ENCODE measurements around the gene RGS9BP.
"Not testable (repeated sequence)": the region's sequence is repeated elsewhere in the genome, so short reads cannot be mapped to it uniquely, and the experiment has no call there.

Gene RGS9BP

DNA sequence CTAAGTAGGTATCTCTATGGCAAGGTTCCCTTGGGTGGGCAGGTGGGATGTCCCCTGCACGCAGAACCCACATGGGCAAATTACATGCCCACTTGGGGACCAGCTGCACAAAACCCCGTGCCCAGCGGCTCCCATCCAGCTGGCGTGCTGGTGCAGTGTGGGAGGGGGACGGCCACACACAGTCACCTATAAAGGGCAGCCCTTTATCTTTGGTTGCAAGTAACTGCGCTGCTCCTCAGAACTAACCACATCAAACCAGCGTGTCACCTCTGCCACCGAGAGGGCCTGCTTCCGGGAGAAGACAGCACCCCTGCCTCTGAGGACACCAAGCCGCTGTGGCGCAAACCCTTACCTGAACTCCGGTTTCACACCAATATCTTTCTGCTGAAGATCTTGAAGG is 32.9 kb upstream of the RGS9BP start:
- no peak overlapping the region for H3K4me3 ChIP-seq (ENCODE audit: insufficient read length, low read depth)

DNA sequence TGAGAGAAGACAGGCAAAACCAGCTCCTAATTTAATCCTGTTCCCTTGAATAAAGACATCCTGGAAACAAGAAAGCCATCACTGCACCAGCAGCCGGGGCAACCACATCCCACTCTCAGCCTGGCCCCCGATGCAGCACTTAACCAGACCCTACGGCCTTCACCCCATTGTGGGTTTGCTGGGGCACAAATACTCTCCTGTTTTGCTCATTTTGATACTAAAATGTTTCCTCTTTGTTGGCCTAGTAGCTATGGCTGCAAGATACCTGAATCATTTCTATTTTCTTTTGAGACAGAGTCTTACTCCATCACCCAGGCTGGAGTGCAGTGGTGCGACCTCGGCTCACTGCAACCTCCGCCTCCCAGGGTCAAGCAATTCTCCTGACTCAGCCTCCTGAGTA is 29.1 kb upstream of the RGS9BP start:
- H3K9me3 ChIP-seq (ENCODE audit: insufficient read depth, low read length) = no peaks in the 10 kb centered on the region
- no peak overlapping the region for H3K4me3 ChIP-seq (ENCODE audit: insufficient read length, low read depth)
- no peak for DNase-seq (ENCODE audit: low read depth, low spot score)
- H3K27me3 ChIP-seq (ENCODE audit: insufficient read depth, insufficient read length) = no peaks in the 10 kb centered on the region
- no peak for TF ChIP-seq SUZ12 (IDR thresholded peaks at IDR 0.05; ENCODE audit: extremely low read depth, insufficient read depth, insufficient read length)
- TF ChIP-seq ZNF274 (IDR thresholded peaks at IDR 0.05; ENCODE audit: low read depth, low read length) = no peak
- no peak for TF ChIP-seq YY1 (IDR thresholded peaks at IDR 0.05; ENCODE audit: insufficient read depth, insufficient read length)
- H3K9ac ChIP-seq (ENCODE audit: insufficient read length, low read depth) = no peak overlapping the region
- H3K4me1 ChIP-seq (ENCODE audit: insufficient read depth, insufficient read length) = peaks cover 1% of the 10 kb centered on the region
- peaks cover 53% of the 10 kb centered on the region for H3K36me3 ChIP-seq (ENCODE audit: insufficient read depth, insufficient read length, low read length)

More for the DNA sequence above, 32.9 kb upstream of the RGS9BP start:
- Histone ChIP-seq H3K9me3 (ENCODE audit: insufficient read depth, low read length) (no peaks in the 10 kb centered on the region), H3K4me1 (ENCODE audit: insufficient read depth, insufficient read length) (no peaks in the 10 kb centered on the region), H3K9ac (ENCODE audit: insufficient read length, low read depth) (no peak overlapping the region), H3K36me3 (ENCODE audit: insufficient read depth, insufficient read length, low read length) (peaks cover 65% of the 10 kb centered on the region), H3K27me3 (ENCODE audit: insufficient read depth, insufficient read length) (no peaks in the 10 kb centered on the region)
- DNase-seq (ENCODE audit: low read depth, low spot score) = no peak
- no peak for TF ChIP-seq YY1 (IDR thresholded peaks at IDR 0.05; ENCODE audit: insufficient read depth, insufficient read length)
- no peak for TF ChIP-seq SUZ12 (IDR thresholded peaks at IDR 0.05; ENCODE audit: extremely low read depth, insufficient read depth, insufficient read length)
- no peak for TF ChIP-seq ZNF274 (IDR thresholded peaks at IDR 0.05; ENCODE audit: low read depth, low read length)

DNA sequence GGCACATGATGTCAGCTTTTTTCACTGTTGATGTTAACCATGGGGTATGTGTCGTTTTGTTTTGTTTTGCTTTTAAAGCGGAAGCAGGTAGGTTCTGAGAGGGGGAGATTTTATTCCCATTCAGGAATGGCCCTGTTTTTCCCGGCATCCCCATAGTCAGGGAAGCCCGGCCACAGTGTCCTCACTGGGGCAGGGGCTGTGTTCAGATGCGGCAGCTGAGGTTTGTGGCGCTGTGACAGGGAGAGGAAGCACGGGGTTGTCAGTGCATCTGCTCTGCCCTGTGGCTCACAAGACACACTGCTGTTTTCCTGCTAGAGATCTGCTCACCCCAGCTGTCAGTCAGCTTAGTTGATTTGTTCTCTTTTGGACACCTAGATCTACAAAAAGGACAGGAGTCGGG is 28.3 kb upstream of the RGS9BP start:
- Histone ChIP-seq H3K9ac (ENCODE audit: insufficient read length, low read depth) (no peak overlapping the region), H3K27me3 (ENCODE audit: insufficient read depth, insufficient read length) (no peaks in the 10 kb centered on the region), H3K9me3 (ENCODE audit: insufficient read depth, low read length) (no peaks in the 10 kb centered on the region), H3K4me1 (ENCODE audit: insufficient read depth, insufficient read length) (peaks cover 3% of the 10 kb centered on the region), H3K4me3 (ENCODE audit: insufficient read length, low read depth) (no peak overlapping the region), H3K36me3 (ENCODE audit: insufficient read depth, insufficient read length, low read length) (peaks cover 45% of the 10 kb centered on the region)
- no peak for DNase-seq (ENCODE audit: low read depth, low spot score)
- TF ChIP-seq ZNF274 (IDR thresholded peaks at IDR 0.05; ENCODE audit: low read depth, low read length) (no peak), SUZ12 (IDR thresholded peaks at IDR 0.05; ENCODE audit: extremely low read depth, insufficient read depth, insufficient read length) (no peak), YY1 (IDR thresholded peaks at IDR 0.05; ENCODE audit: insufficient read depth, insufficient read length) (no peak)

DNA sequence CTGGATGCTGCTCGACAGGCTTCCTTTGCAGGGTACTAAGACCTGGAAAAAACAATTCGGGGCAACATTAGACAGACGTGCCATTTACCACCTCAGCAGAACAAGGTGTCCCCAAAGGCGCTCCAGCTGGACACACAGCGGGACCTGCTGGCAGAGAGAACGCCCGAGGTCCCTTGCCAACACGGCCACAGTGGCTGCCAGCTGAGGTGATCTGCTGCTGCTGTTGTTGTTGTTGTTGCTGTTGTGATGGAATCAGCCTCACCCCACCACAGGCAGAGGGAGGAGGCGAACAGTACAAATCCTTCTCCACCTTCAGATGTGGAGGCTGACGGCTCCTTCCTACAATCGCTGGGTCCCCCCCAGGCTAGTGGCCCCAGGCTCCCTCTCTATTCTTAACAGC is 25.9 kb upstream of the RGS9BP start:
- H3K9ac ChIP-seq (ENCODE audit: insufficient read length, low read depth) = no peak overlapping the region
- no peaks in the 10 kb centered on the region for H3K9me3 ChIP-seq (ENCODE audit: insufficient read depth, low read length)
- TF ChIP-seq SUZ12 (IDR thresholded peaks at IDR 0.05; ENCODE audit: extremely low read depth, insufficient read depth, insufficient read length) = no peak
- TF ChIP-seq ZNF274 (IDR thresholded peaks at IDR 0.05; ENCODE audit: low read depth, low read length) = no peak
- TF ChIP-seq YY1 (IDR thresholded peaks at IDR 0.05; ENCODE audit: insufficient read depth, insufficient read length) = no peak
- H3K27me3 ChIP-seq (ENCODE audit: insufficient read depth, insufficient read length) = no peaks in the 10 kb centered on the region
- peaks cover 25% of the 10 kb centered on the region for H3K36me3 ChIP-seq (ENCODE audit: insufficient read depth, insufficient read length, low read length)
- DNase-seq (ENCODE audit: low read depth, low spot score) = no peak
- peaks cover 3% of the 10 kb centered on the region for H3K4me1 ChIP-seq (ENCODE audit: insufficient read depth, insufficient read length)
- H3K4me3 ChIP-seq (ENCODE audit: insufficient read length, low read depth) = no peak overlapping the region

DNA sequence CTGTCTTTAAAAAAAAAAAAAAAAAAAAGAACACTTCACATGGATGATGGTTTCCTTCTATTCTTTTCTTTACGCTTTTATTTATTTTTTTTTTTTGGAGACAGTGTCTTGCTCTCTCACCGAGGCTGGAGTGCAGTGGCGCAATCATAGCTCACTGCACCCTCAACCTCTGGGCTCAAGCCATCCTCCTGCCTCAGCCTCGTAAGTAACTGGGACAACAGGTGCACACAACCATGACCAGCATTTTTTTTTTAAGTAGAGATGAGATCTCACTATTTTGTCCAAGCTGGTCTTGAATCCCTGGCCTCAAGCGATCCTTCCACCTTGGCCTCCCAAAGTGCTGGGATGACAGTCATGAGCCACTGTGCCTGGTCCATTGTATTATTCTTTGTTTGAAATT is 25.0 kb upstream of the RGS9BP start:
- Histone ChIP-seq H3K36me3 (ENCODE audit: insufficient read depth, insufficient read length, low read length) (peaks cover 28% of the 10 kb centered on the region), H3K4me3 (ENCODE audit: insufficient read length, low read depth) (no peak overlapping the region), H3K4me1 (ENCODE audit: insufficient read depth, insufficient read length) (peaks cover 3% of the 10 kb centered on the region), H3K9me3 (ENCODE audit: insufficient read depth, low read length) (no peaks in the 10 kb centered on the region), H3K27me3 (ENCODE audit: insufficient read depth, insufficient read length) (no peaks in the 10 kb centered on the region), H3K9ac (ENCODE audit: insufficient read length, low read depth) (no peak overlapping the region)
- no peak for TF ChIP-seq ZNF274 (IDR thresholded peaks at IDR 0.05; ENCODE audit: low read depth, low read length)
- no peak for TF ChIP-seq YY1 (IDR thresholded peaks at IDR 0.05; ENCODE audit: insufficient read depth, insufficient read length)
- TF ChIP-seq SUZ12 (IDR thresholded peaks at IDR 0.05; ENCODE audit: extremely low read depth, insufficient read depth, insufficient read length) = no peak
- DNase-seq (ENCODE audit: low read depth, low spot score) = no peak

DNA sequence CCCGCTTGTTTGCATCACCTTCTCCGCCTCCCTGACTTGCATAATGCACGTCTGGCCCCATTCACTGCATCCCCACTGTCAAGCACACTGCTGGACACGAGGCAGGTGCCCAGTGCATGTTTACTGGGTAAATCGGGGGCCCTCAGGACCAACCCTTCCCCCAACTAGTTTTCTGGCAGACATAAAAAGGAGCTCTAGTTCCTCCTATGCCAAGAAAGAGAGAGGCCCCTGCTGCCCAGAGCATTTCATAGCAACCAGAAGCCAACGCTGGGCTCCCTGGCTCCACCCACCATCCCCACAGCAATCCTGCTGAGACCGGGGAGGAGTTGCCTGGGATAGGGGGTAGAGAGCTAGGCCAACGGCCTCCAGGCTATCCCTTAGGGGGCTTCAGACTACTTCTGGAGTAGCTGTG is 23.9 kb upstream of the RGS9BP start:
- no peaks in the 10 kb centered on the region for H3K9me3 ChIP-seq (ENCODE audit: insufficient read depth, low read length)
- DNase-seq (ENCODE audit: low read depth, low spot score) = peak; percentile 47
- H3K27me3 ChIP-seq (ENCODE audit: insufficient read depth, insufficient read length) = no peaks in the 10 kb centered on the region
- peaks cover 22% of the 10 kb centered on the region for H3K36me3 ChIP-seq (ENCODE audit: insufficient read depth, insufficient read length, low read length)
- H3K9ac ChIP-seq (ENCODE audit: insufficient read length, low read depth) = peak overlapping the region; percentile 59
- TF ChIP-seq ZNF274 (IDR thresholded peaks at IDR 0.05; ENCODE audit: low read depth, low read length) = no peak
- no peak for TF ChIP-seq YY1 (IDR thresholded peaks at IDR 0.05; ENCODE audit: insufficient read depth, insufficient read length)
- no peak for TF ChIP-seq SUZ12 (IDR thresholded peaks at IDR 0.05; ENCODE audit: extremely low read depth, insufficient read depth, insufficient read length)
- peaks cover 3% of the 10 kb centered on the region for H3K4me1 ChIP-seq (ENCODE audit: insufficient read depth, insufficient read length)
- no peak overlapping the region for H3K4me3 ChIP-seq (ENCODE audit: insufficient read length, low read depth)

DNA sequence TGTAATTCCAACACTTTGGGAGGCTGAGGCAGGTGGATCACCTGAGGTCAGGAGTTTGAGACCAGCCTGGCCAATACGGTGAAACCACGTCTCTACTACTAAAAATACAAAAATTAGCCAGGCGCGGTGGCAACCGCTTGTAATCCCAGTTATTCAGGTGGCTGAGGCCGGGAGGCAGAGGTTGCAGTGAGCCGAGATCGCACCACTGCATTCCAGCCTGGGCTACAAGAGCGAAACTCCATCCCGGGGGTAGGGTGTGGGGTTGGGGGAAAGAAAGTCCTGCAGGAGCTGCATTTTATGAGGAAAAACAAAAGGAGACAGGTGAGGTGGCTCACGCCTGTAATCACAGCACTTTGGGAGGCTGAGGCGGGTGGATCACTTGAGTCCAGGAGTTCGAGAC is 23.3 kb upstream of the RGS9BP start:
- H3K9me3 ChIP-seq (ENCODE audit: insufficient read depth, low read length); H3K27me3 ChIP-seq (ENCODE audit: insufficient read depth, insufficient read length); DNase-seq (ENCODE audit: low read depth, low spot score); H3K4me1 ChIP-seq (ENCODE audit: insufficient read depth, insufficient read length); H3K4me3 ChIP-seq (ENCODE audit: insufficient read length, low read depth); H3K9ac ChIP-seq (ENCODE audit: insufficient read length, low read depth): not testable (repeated sequence)
- H3K36me3 ChIP-seq (ENCODE audit: insufficient read depth, insufficient read length, low read length) = peaks cover 20% of the 10 kb centered on the region
